Large intestine (tissue), 3 donors: ENCODE measurements around the gene HOXD4. TPM values are rescaled to one million over a fixed set of nuclear protein-coding genes. Genes with fewer than 3 reads are reported as not detected.

Experiments
- DNase-seq, 2 donors: peaks; one replicate each; pipeline versions ENCODE4 v3.0.0 to v3.0.0-alpha.2; 2013
- H3K27ac ChIP-seq: one replicate; pipeline ENCODE4 v1.5.1; 2013; ENCODE audit warnings: low read length
- H3K27me3 ChIP-seq: 2 replicates; pipeline ENCODE4 v1.6.1; 2013; ENCODE audit warnings: low read length; ENCODE audit not compliant: control insufficient read depth, insufficient read depth
- H3K36me3 ChIP-seq: 2 replicates; pipeline ENCODE4 v1.6.1; 2013; ENCODE audit warnings: low read length; ENCODE audit not compliant: control insufficient read depth, insufficient read depth
- H3K4me1 ChIP-seq: one replicate; pipeline ENCODE4 v1.6.1; 2013; ENCODE audit warnings: low read length; ENCODE audit not compliant: control insufficient read depth, insufficient read depth
- H3K4me3 ChIP-seq: one replicate; pipeline ENCODE4 v1.5.1; 2013; ENCODE audit warnings: low read length
- H3K9me3 ChIP-seq: one replicate; pipeline ENCODE4 v1.6.1; 2013; ENCODE audit warnings: mild to moderate bottlenecking, low read depth, low read length, moderate library complexity; ENCODE audit not compliant: control insufficient read depth
- WGBS: methylation state at CpG from one replicate; pipeline ENCODE4 v1.1.5; 2013; ENCODE audit warnings: low lambda C conversion rate; ENCODE audit not compliant: insufficient coverage; 5-methylcytosine and 5-hydroxymethylcytosine counted together
- polyA plus RNA-seq: library from polyadenylated mRNA; unstranded; fragments of 120-200 nt; gene quantifications from one replicate; pipeline ENCODE4 v1.2.1, GENCODE V29; 2013

HOXD4 gene
- polyA plus RNA-seq, 1 donor: 4.9 TPM

- DNase-seq: no peak
- peaks cover 100% of the 10 kb centered on the region for H3K27me3 ChIP-seq
- peaks cover 8% of the 10 kb centered on the region for H3K4me1 ChIP-seq
- H3K4me3 ChIP-seq: no peak overlapping the region
- peaks cover 15% of the 10 kb centered on the region for H3K9me3 ChIP-seq
- no peaks in the 10 kb centered on the region for H3K36me3 ChIP-seq
- H3K27ac ChIP-seq: peak overlapping the region; percentile 38
- WGBS: no CpG with 5 or more reads among the region's 44 CpGs
These were observed 8.4 kb downstream of the HOXD4 start for GRCh38 chr2:176159663-176160250.

- Histone ChIP-seq H3K4me3 (peak overlapping the region; percentile 13), H3K9me3 (peaks cover 20% of the 10 kb centered on the region), H3K27ac (peak overlapping the region; percentile 38), H3K36me3 (no peaks in the 10 kb centered on the region), H3K4me1 (peaks cover 10% of the 10 kb centered on the region), H3K27me3 (peaks cover 100% of the 10 kb centered on the region)
- WGBS: 47% methylated on average over 10 of the region's 50 CpGs
- DNase-seq: no peak
These were observed 9.1 kb downstream of the HOXD4 start for GRCh38 chr2:176160251-176160985.

GRCh38 chr2:176160986-176161824, 9.9 kb downstream of the HOXD4 start:
- peaks cover 20% of the 10 kb centered on the region for H3K9me3 ChIP-seq
- WGBS: no CpG with 5 or more reads among the region's 22 CpGs
- H3K36me3 ChIP-seq: no peaks in the 10 kb centered on the region
- peaks cover 100% of the 10 kb centered on the region for H3K27me3 ChIP-seq
- peak overlapping the region; percentile 40 for H3K27ac ChIP-seq
- DNase-seq: no peak
- H3K4me3 ChIP-seq: peak overlapping the region; percentile 4
- H3K4me1 ChIP-seq: peaks cover 10% of the 10 kb centered on the region

GRCh38 chr2:176161825-176162626, 10.7 kb downstream of the HOXD4 start:
- H3K36me3 ChIP-seq: no peaks in the 10 kb centered on the region
- no CpG with 5 or more reads among the region's 22 CpGs for WGBS
- peak overlapping the region; percentile 40 for H3K27ac ChIP-seq
- DNase-seq: no peak
- H3K27me3 ChIP-seq: peaks cover 98% of the 10 kb centered on the region
- no peak overlapping the region for H3K4me3 ChIP-seq
- peaks cover 10% of the 10 kb centered on the region for H3K4me1 ChIP-seq
- peaks cover 20% of the 10 kb centered on the region for H3K9me3 ChIP-seq

GRCh38 chr2:176162911-176163671, 11.7 kb downstream of the HOXD4 start:
- Histone ChIP-seq H3K27me3 (peaks cover 97% of the 10 kb centered on the region), H3K4me3 (peak overlapping the region; percentile 16)

GRCh38 chr2:176163672-176164056, 12.3 kb downstream of the HOXD4 start:
- no peak for DNase-seq
- Histone ChIP-seq H3K4me1 (peaks cover 10% of the 10 kb centered on the region), H3K4me3 (no peak overlapping the region), H3K9me3 (peaks cover 20% of the 10 kb centered on the region), H3K27me3 (peaks cover 92% of the 10 kb centered on the region), H3K27ac (peak overlapping the region; percentile 39), H3K36me3 (no peaks in the 10 kb centered on the region)
- 0% methylated on average over 1 of the region's 12 CpGs for WGBS

More at GRCh38 chr2:176162911-176163671, 11.7 kb downstream of the HOXD4 start:
- Histone ChIP-seq H3K9me3 (peaks cover 20% of the 10 kb centered on the region), H3K36me3 (no peaks in the 10 kb centered on the region), H3K4me1 (peaks cover 10% of the 10 kb centered on the region), H3K27ac (peak overlapping the region; percentile 39)
- WGBS: no CpG with 5 or more reads among the region's 29 CpGs
- peak in 1 of 2 donors; percentile 58 for DNase-seq

GRCh38 chr2:176164201-176164600, 12.9 kb downstream of the HOXD4 start:
- H3K27ac ChIP-seq: no peak overlapping the region
- H3K36me3 ChIP-seq: no peaks in the 10 kb centered on the region
- WGBS: no CpG with 5 or more reads among the region's 13 CpGs
- no peak for DNase-seq
- no peak overlapping the region for H3K4me3 ChIP-seq
- peaks cover 10% of the 10 kb centered on the region for H3K4me1 ChIP-seq
- peaks cover 20% of the 10 kb centered on the region for H3K9me3 ChIP-seq
- H3K27me3 ChIP-seq: peaks cover 92% of the 10 kb centered on the region

- Histone ChIP-seq H3K36me3 (no peaks in the 10 kb centered on the region), H3K27ac (peak overlapping the region; percentile 14), H3K9me3 (peaks cover 16% of the 10 kb centered on the region), H3K27me3 (peaks cover 92% of the 10 kb centered on the region), H3K4me1 (peaks cover 10% of the 10 kb centered on the region), H3K4me3 (peak overlapping the region; percentile 25)
- no CpG with 5 or more reads among the region's 52 CpGs for WGBS
- DNase-seq: no peak
These were observed 13.4 kb downstream of the HOXD4 start for GRCh38 chr2:176164611-176165369.
